ENCODE data around the gene PNMA8A.

GRCh38 chr19:46426035-46426505 lies 45.3 kb downstream of the PNMA8A start:
- TF ChIP-seq CTCF (IDR thresholded peaks at IDR 0.05) (no peak), POLR2A (IDR thresholded peaks at IDR 0.05) (no peak), POLR2AphosphoS5 (IDR thresholded peaks at IDR 0.05) (no peak)

All from transverse colon (tissue), 4 donors.